ENCODE measurements around the gene CHRNA10.

CHRNA10 gene

DNA sequence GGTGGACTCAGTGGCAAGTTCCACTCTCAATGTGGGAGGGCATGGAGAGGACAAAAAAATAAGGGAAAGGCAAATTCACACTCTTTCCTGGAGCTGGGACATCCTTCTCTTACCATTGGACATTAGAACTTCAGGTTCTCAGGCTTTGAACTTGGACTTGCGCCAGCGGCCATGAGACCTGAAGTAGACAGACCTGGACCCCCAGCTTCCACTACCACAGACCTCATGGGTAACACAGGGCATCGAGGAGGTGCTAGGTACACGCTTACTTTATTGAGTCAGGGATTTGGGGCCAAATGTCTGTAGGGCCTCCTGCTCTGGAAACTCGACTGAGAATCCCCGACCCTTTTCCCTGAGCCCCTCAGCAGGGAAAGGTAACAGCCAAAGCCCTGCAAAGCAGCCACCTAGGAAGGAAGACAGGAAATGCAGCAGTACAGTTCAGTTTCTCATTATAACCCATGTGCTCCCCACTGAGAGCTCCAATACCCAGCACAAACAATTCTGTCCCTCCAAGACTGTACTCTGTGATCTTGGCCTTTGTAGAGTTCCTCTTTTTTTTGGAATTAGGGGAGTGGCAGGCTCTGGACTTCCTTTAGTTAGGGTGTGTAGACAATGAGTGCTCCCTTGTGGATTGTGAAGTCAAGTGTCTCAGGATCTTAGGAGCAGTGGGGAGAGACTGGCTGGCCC, 5.7 kb downstream of the CHRNA10 start:
- ATAC-seq (ENCODE audit: insufficient read depth, low read depth) (no peak), DNase-seq (no peak)
- H3K27me3 ChIP-seq (ENCODE audit: insufficient read depth, low read length, poor library complexity): no peaks in the 10 kb centered on the region
- H3K9ac ChIP-seq (ENCODE audit: low read depth, low read length): no peak overlapping the region
- H3K36me3 ChIP-seq (ENCODE audit: insufficient read depth, low read length): peaks cover 34% of the 10 kb centered on the region
- no peak overlapping the region for H3K27ac ChIP-seq (ENCODE audit: low read length)
- no peak for TF ChIP-seq CTCF (IDR thresholded peaks at IDR 0.05; ENCODE audit: borderline replicate concordance, extremely low read depth, low read length, poor library complexity, severe bottlenecking)
- TF ChIP-seq EZH2 (IDR thresholded peaks at IDR 0.05; ENCODE audit: borderline replicate concordance, low read depth, low read length, severe bottlenecking): no peak
- H4K20me1 ChIP-seq (ENCODE audit: insufficient read depth, low read length): no peaks in the 10 kb centered on the region; the same call in 1 of the 2 replicates
- H2AFZ ChIP-seq (ENCODE audit: low read depth, low read length): no peak overlapping the region
- no peak overlapping the region for H3K4me3 ChIP-seq (ENCODE audit: low read depth in 1 of 2, low read length in 2 of 2)
- no peaks in the 10 kb centered on the region for H3K4me1 ChIP-seq (ENCODE audit: insufficient read depth, low read length)
- H3K4me2 ChIP-seq (ENCODE audit: insufficient read depth, low read length): no peak overlapping the region
- no peaks in the 10 kb centered on the region for H3K79me2 ChIP-seq (ENCODE audit: insufficient read depth, low read length)
- H3K9me3 ChIP-seq (ENCODE audit: insufficient read depth, low read length, severe bottlenecking): no peaks in the 10 kb centered on the region

GRCh38 chr11:3664032-3664630, 7.1 kb downstream of the CHRNA10 start:
- H3K27me3 ChIP-seq (ENCODE audit: insufficient read depth, low read length, poor library complexity): no peaks in the 10 kb centered on the region
- no peak for TF ChIP-seq CTCF (IDR thresholded peaks at IDR 0.05; ENCODE audit: borderline replicate concordance, extremely low read depth, low read length, poor library complexity, severe bottlenecking)
- TF ChIP-seq EZH2 (IDR thresholded peaks at IDR 0.05; ENCODE audit: borderline replicate concordance, low read depth, low read length, severe bottlenecking): no peak
- H3K79me2 ChIP-seq (ENCODE audit: insufficient read depth, low read length): no peaks in the 10 kb centered on the region
- H4K20me1 ChIP-seq (ENCODE audit: insufficient read depth, low read length): no peaks in the 10 kb centered on the region; the same call in 1 of the 2 replicates
- DNase-seq (no peak), ATAC-seq (ENCODE audit: insufficient read depth, low read depth) (no peak)
- H3K9me3 ChIP-seq (ENCODE audit: insufficient read depth, low read length, severe bottlenecking): no peaks in the 10 kb centered on the region
- H3K36me3 ChIP-seq (ENCODE audit: insufficient read depth, low read length): peaks cover 25% of the 10 kb centered on the region
- H3K27ac ChIP-seq (ENCODE audit: low read length): no peak overlapping the region
- H3K4me2 ChIP-seq (ENCODE audit: insufficient read depth, low read length): no peak overlapping the region
- H3K4me3 ChIP-seq (ENCODE audit: low read depth in 1 of 2, low read length in 2 of 2): no peak overlapping the region
- no peak overlapping the region for H3K9ac ChIP-seq (ENCODE audit: low read depth, low read length)
- no peak overlapping the region for H2AFZ ChIP-seq (ENCODE audit: low read depth, low read length)
- H3K4me1 ChIP-seq (ENCODE audit: insufficient read depth, low read length): no peaks in the 10 kb centered on the region

- Histone ChIP-seq H3K4me1 (ENCODE audit: insufficient read depth, low read length) (no peaks in the 10 kb centered on the region), H3K9ac (ENCODE audit: low read depth, low read length) (no peak overlapping the region), H3K4me2 (ENCODE audit: insufficient read depth, low read length) (no peak overlapping the region), H3K27me3 (ENCODE audit: insufficient read depth, low read length, poor library complexity) (no peaks in the 10 kb centered on the region), H3K27ac (ENCODE audit: low read length) (no peak overlapping the region), H3K4me3 (ENCODE audit: low read depth in 1 of 2, low read length in 2 of 2) (no peak overlapping the region), H3K79me2 (ENCODE audit: insufficient read depth, low read length) (no peaks in the 10 kb centered on the region), H3K36me3 (ENCODE audit: insufficient read depth, low read length) (peaks cover 20% of the 10 kb centered on the region), H3K9me3 (ENCODE audit: insufficient read depth, low read length, severe bottlenecking) (no peaks in the 10 kb centered on the region), H4K20me1 (ENCODE audit: insufficient read depth, low read length) (no peaks in the 10 kb centered on the region), H2AFZ (ENCODE audit: low read depth, low read length) (no peak overlapping the region)
- no peak for ATAC-seq (ENCODE audit: insufficient read depth, low read depth)
- no peak for DNase-seq
- TF ChIP-seq EZH2 (IDR thresholded peaks at IDR 0.05; ENCODE audit: borderline replicate concordance, low read depth, low read length, severe bottlenecking) (no peak), CTCF (IDR thresholded peaks at IDR 0.05; ENCODE audit: borderline replicate concordance, extremely low read depth, low read length, poor library complexity, severe bottlenecking) (no peak)
Measured at GRCh38 chr11:3662856-3663255, 8.3 kb downstream of the CHRNA10 start.

Data from DND-41 (cell line).